ENCODE results near the gene PLEKHF1. TPM values are rescaled to one million over a fixed set of nuclear protein-coding genes. Genes with fewer than 3 reads are reported as not detected.

The PLEKHF1 gene
- total and polyA plus RNA-seq, 2 donors (not counting 1 experiment from before 2014, with no cell fraction given), result 5.2 to 72.5 TPM

- Histone ChIP-seq H3K9me3 (ENCODE audit: control insufficient read depth, insufficient read depth, low read depth, low read length) (no peaks in the 10 kb centered on the region), H3K4me1 (ENCODE audit: control insufficient read depth, extremely low read depth, insufficient read depth, low read length) (peaks cover 6% of the 10 kb centered on the region), H3K79me2 (ENCODE audit: control insufficient read depth, insufficient read depth, low read length) (peaks cover 17% of the 10 kb centered on the region), H4K20me1 (ENCODE audit: control insufficient read depth, extremely low read depth, insufficient read depth, low read length) (no peaks in the 10 kb centered on the region), H3K27ac (ENCODE audit: insufficient read depth, low read length) (no peak overlapping the region), H2AFZ (ENCODE audit: low read length) (no peak overlapping the region), H3K9ac (ENCODE audit: insufficient read depth, low read length) (no peak overlapping the region), H3K4me3 (replicated peaks in 1 of 4; ENCODE audit: control extremely low read depth in 1 of 4, insufficient read depth in 1 of 4, low read depth in 3 of 4, low read length in 4 of 4) (no peak overlapping the region), H3K36me3 (ENCODE audit: control insufficient read depth, insufficient read depth, low read length) (peaks cover 2% of the 10 kb centered on the region), H3K4me2 (ENCODE audit: extremely low read depth, insufficient read depth, low read length) (no peak overlapping the region), H3K27me3 (ENCODE audit: control insufficient read depth, insufficient read depth, low read length) (no peaks in the 10 kb centered on the region)
- TF ChIP-seq EZH2 (IDR thresholded peaks at IDR 0.05; ENCODE audit: low read length, missing control alignments) (no peak), CTCF (conservative IDR thresholded peaks at IDR 0.05 in 1 of 2, IDR thresholded peaks at IDR 0.05 in 1 of 2; ENCODE audit: low read depth in 1 of 2, low read length in 2 of 2) (no peak)
- DNase-seq (ENCODE audit: low read depth in 2 of 2), result no peak
Observed at GRCh38 chr19:29711584-29712132, 46.4 kb downstream of the PLEKHF1 start.

- Histone ChIP-seq H3K4me1 (ENCODE audit: control insufficient read depth, extremely low read depth, insufficient read depth, low read length) (peaks cover 6% of the 10 kb centered on the region), H4K20me1 (ENCODE audit: control insufficient read depth, extremely low read depth, insufficient read depth, low read length) (no peaks in the 10 kb centered on the region), H3K79me2 (ENCODE audit: control insufficient read depth, insufficient read depth, low read length) (peaks cover 17% of the 10 kb centered on the region), H3K9me3 (ENCODE audit: control insufficient read depth, insufficient read depth, low read depth, low read length) (no peaks in the 10 kb centered on the region), H3K9ac (ENCODE audit: insufficient read depth, low read length) (no peak overlapping the region), H3K4me2 (ENCODE audit: extremely low read depth, insufficient read depth, low read length) (peak overlapping the region; percentile 44), H3K27ac (ENCODE audit: insufficient read depth, low read length) (no peak overlapping the region), H3K36me3 (ENCODE audit: control insufficient read depth, insufficient read depth, low read length) (peaks cover 2% of the 10 kb centered on the region), H3K27me3 (ENCODE audit: control insufficient read depth, insufficient read depth, low read length) (no peaks in the 10 kb centered on the region), H2AFZ (ENCODE audit: low read length) (no peak overlapping the region), H3K4me3 (replicated peaks in 1 of 4; ENCODE audit: control extremely low read depth in 1 of 4, insufficient read depth in 1 of 4, low read depth in 3 of 4, low read length in 4 of 4) (no peak overlapping the region)
- TF ChIP-seq EZH2 (IDR thresholded peaks at IDR 0.05; ENCODE audit: low read length, missing control alignments) (no peak), CTCF (conservative IDR thresholded peaks at IDR 0.05 in 1 of 2, IDR thresholded peaks at IDR 0.05 in 1 of 2; ENCODE audit: low read depth in 1 of 2, low read length in 2 of 2) (no peak)
- no peak for DNase-seq (ENCODE audit: low read depth in 2 of 2)
Observed at GRCh38 chr19:29712744-29713516, 47.7 kb downstream of the PLEKHF1 start.

GRCh38 chr19:29714371-29714952 lies 49.2 kb downstream of the PLEKHF1 start:
- Histone ChIP-seq H4K20me1 (ENCODE audit: control insufficient read depth, extremely low read depth, insufficient read depth, low read length) (no peaks in the 10 kb centered on the region), H3K79me2 (ENCODE audit: control insufficient read depth, insufficient read depth, low read length) (peaks cover 12% of the 10 kb centered on the region), H3K27ac (ENCODE audit: insufficient read depth, low read length) (peak overlapping the region; percentile 82), H3K4me1 (ENCODE audit: control insufficient read depth, extremely low read depth, insufficient read depth, low read length) (peaks cover 6% of the 10 kb centered on the region), H2AFZ (ENCODE audit: low read length) (peak overlapping the region; percentile 43), H3K9ac (ENCODE audit: insufficient read depth, low read length) (peak overlapping the region; percentile 86), H3K27me3 (ENCODE audit: control insufficient read depth, insufficient read depth, low read length) (no peaks in the 10 kb centered on the region), H3K9me3 (ENCODE audit: control insufficient read depth, insufficient read depth, low read depth, low read length) (no peaks in the 10 kb centered on the region), H3K36me3 (ENCODE audit: control insufficient read depth, insufficient read depth, low read length) (no peaks in the 10 kb centered on the region), H3K4me2 (ENCODE audit: extremely low read depth, insufficient read depth, low read length) (peak overlapping the region; percentile 52), H3K4me3 (replicated peaks in 1 of 4; ENCODE audit: control extremely low read depth in 1 of 4, insufficient read depth in 1 of 4, low read depth in 3 of 4, low read length in 4 of 4) (peak overlapping the region; percentile 70 to 88 (median 74))
- no peak for TF ChIP-seq EZH2 (IDR thresholded peaks at IDR 0.05; ENCODE audit: low read length, missing control alignments)
- TF ChIP-seq CTCF (conservative IDR thresholded peaks at IDR 0.05 in 1 of 2, IDR thresholded peaks at IDR 0.05 in 1 of 2; ENCODE audit: low read depth in 1 of 2, low read length in 2 of 2), result no peak
- no peak for DNase-seq (ENCODE audit: low read depth in 2 of 2)

Data from fibroblast of lung (primary cell).